HepG2 (cell line): Measurements from ENCODE around the gene PTPRCAP. TPM values are rescaled to one million over a fixed set of nuclear protein-coding genes. Genes with fewer than 3 reads are reported as not detected.
A peak's percentile ranks its signal among the peaks of the same experiment; 100 is the strongest.

Source experiments
- ATAC-seq: fragments of 200-7000 bp; cut with Tn5 transposase; 3 replicates; pipeline ENCODE4 v1.9.1; 2020; ENCODE audit warnings: mild to moderate bottlenecking, moderate library complexity
- BruUV-seq: library from RNA; stranded (reverse); fragments of 400-500 nt; replicated peaks from 2 replicates; lab custom pipeline; 2021; lab: Mats Ljungman, UMichigan
- CTCF ChIA-PET: fragments of 300-600 bp; formaldehyde crosslinking; extraction: SDS; loops from one replicate; lab custom pipeline; 2021; ENCODE audit warnings: low total read pairs, inconsistent platforms, low intra/inter-chr PET ratio; lab: Yijun Ruan, JAX
- POLR2A ChIA-PET: fragments of 350-600 bp; sonication (Branson Sonifier 250); formaldehyde crosslinking; loops from one replicate; lab custom pipeline; 2020; ENCODE audit warnings: antibody characterized with exemption, inconsistent platforms; lab: Yijun Ruan, JAX
- DNase-seq: peaks from one replicate; pipeline ENCODE4 v3.0.0-alpha.2; 2015; ENCODE audit warnings: low spot score
- FAIRE-seq: peaks from 3 replicates; lab custom pipeline; 2011; peaks lifted over from hg19 to GRCh38; lab: Jason Lieb, UNC
- H2AFZ ChIP-seq: one replicate; pipeline ENCODE4 v1.6.1; 2011; ENCODE audit warnings: low read length, inconsistent platforms
- H3K27ac ChIP-seq: fragments of 300-600 bp; 3 replicates; pipeline ENCODE4 v1.8.0; 2011; ENCODE audit warnings: mixed run types, mild to moderate bottlenecking, mixed read lengths, low read length, inconsistent platforms; ENCODE audit not compliant: insufficient read depth; ENCODE audit errors: extremely low read length
- H3K27me3 ChIP-seq, 2 experiments: fragments of 200-600 bp in 1 of 2; 2 replicates in 1 of 2; 3 replicates in 1 of 2; pipeline versions ENCODE4 v1.6.0 to v1.8.0; 2011; ENCODE audit warnings: low read length in 2 of 2, mild to moderate bottlenecking in 2 of 2, moderate library complexity in 2 of 2, inconsistent platforms in 1 of 2; ENCODE audit not compliant: insufficient read depth in 2 of 2, control insufficient read depth in 1 of 2
- H3K36me3 ChIP-seq, 2 experiments: fragments of 200-600 bp in 1 of 2; replicated peaks in 1 of 2; 2 replicates in 1 of 2; 3 replicates in 1 of 2; pipeline versions ENCODE4 v1.5.1 to v1.8.0; 2011; ENCODE audit warnings: low read length in 2 of 2, inconsistent platforms in 1 of 2; ENCODE audit not compliant: insufficient read depth in 2 of 2, control insufficient read depth in 1 of 2
- H3K4me1 ChIP-seq: 2 replicates; pipeline ENCODE4 v1.5.1; 2012; ENCODE audit warnings: low read length, inconsistent platforms; ENCODE audit not compliant: insufficient read depth
- H3K4me2 ChIP-seq: 2 replicates; pipeline ENCODE4 v1.6.0; 2011; ENCODE audit warnings: low read depth, low read length, inconsistent platforms
- H3K4me3 ChIP-seq, 3 experiments: fragments of 200-600 bp in 1 of 3; sonication (generic), shearing (Covaris generic) in 1 of 3; replicated peaks in 1 of 3; 2 replicates each; pipeline ENCODE4 v1.5.1; 2011 to 2016; ENCODE audit warnings: low read length in 3 of 3, inconsistent platforms in 2 of 3, low read depth in 2 of 3, mild to moderate bottlenecking in 2 of 3, control low read depth in 1 of 3, mixed read lengths in 1 of 3; ENCODE audit not compliant: insufficient read depth in 1 of 3
- H3K79me2 ChIP-seq: one replicate; pipeline ENCODE4 v1.6.1; 2011; ENCODE audit warnings: low read length, inconsistent platforms; ENCODE audit not compliant: insufficient read depth
- H3K9ac ChIP-seq: 2 replicates; pipeline ENCODE4 v1.6.0; 2011; ENCODE audit warnings: mild to moderate bottlenecking, low read depth, low read length, inconsistent platforms; ENCODE audit not compliant: insufficient read depth
- H3K9me3 ChIP-seq: 2 replicates; pipeline ENCODE4 v1.5.1; 2012; ENCODE audit warnings: mild to moderate bottlenecking, low read length
- H4K20me1 ChIP-seq: 2 replicates; pipeline ENCODE4 v1.6.0; 2011; ENCODE audit warnings: inconsistent platforms, mild to moderate bottlenecking, low read length, moderate library complexity; ENCODE audit not compliant: insufficient read depth
- ATF7 ChIP-seq, 2 experiments: fragments of 450-650 bp in 1 of 2; sonication (generic) in 1 of 2; formaldehyde crosslinking in 1 of 2; IDR thresholded peaks; 2 replicates each; pipeline versions ENCODE4 v1.4.0 to v1.6.1; 2016 to 2020; ENCODE audit warnings: antibody characterized with exemption in 1 of 2, mild to moderate bottlenecking in 1 of 2, missing genetic modification reagents in 1 of 2
- CTCF ChIP-seq: sonication (generic); formaldehyde crosslinking; IDR thresholded peaks from 2 replicates; pipeline ENCODE4 v1.5.0; 2020; ENCODE audit warnings: mild to moderate bottlenecking, missing genetic modification reagents, moderate library complexity
- GABPB1 ChIP-seq: IDR thresholded peaks from 2 replicates; pipeline ENCODE4 v1.6.1; 2016; ENCODE audit warnings: mild to moderate bottlenecking, missing genetic modification reagents, moderate library complexity, missing compliant biosample characterization
- MXI1 ChIP-seq: IDR thresholded peaks from 3 replicates; pipeline ENCODE4 v1.6.1; 2012; ENCODE audit warnings: low read depth, low read length, inconsistent platforms, borderline replicate concordance
- SALL1 ChIP-seq: sonication (generic); formaldehyde crosslinking; IDR thresholded peaks from 2 replicates; pipeline ENCODE4 v1.8.0; 2022; ENCODE audit warnings: mild to moderate bottlenecking, missing genetic modification reagents
- ZNF768 ChIP-seq: sonication (generic); formaldehyde crosslinking; IDR thresholded peaks from 2 replicates; pipeline ENCODE4 v1.4.0; 2020; ENCODE audit warnings: missing genetic modification reagents
- WGBS: methylation state at CpG from one replicate; pipeline ENCODE4 v1.1.6; 2017; ENCODE audit warnings: low lambda C conversion rate; 5-methylcytosine and 5-hydroxymethylcytosine counted together
- in situ Hi-C: cut with HindIII; loops from 2 replicates; pipeline ENCODE4 v1.10.0; 2017; ENCODE audit warnings: low pct_unique_long_range_greater_than_20kb; ENCODE audit not compliant: extremely low pct_ligation_motif_present
- intact Hi-C: fragments of 100-400 bp; cut with micrococcal nuclease; formaldehyde crosslinking; loops from one replicate; pipeline ENCODE4 v1.10.0; 2022; ENCODE audit not compliant: unreplicated experiment
- polyA plus RNA-seq, 8 experiments: library from polyadenylated mRNA; depleted of rRNA in 3 of 8; stranded (reverse) in 7 of 8; unstranded in 1 of 8; fragments of >200 nt; fragmentation: Illumina TruSeq in 4 of 8; extraction: Trizol in 4 of 8; gene quantifications; 2 replicates each; pipeline versions ENCODE4 v1.2.1 to v1.2.3, GENCODE V29; 2011 to 2016; ENCODE audit warnings: low read depth in 4 of 8, missing spikeins in 1 of 8, mixed read lengths in 1 of 8; ENCODE audit not compliant: insufficient read depth in 1 of 8
- total RNA-seq, 5 experiments: library from RNA; depleted of rRNA; stranded (reverse); fragments of >200 nt; fragmentation: Illumina TruSeq; extraction: Trizol; gene quantifications; 2 replicates each; pipeline ENCODE4 v1.2.3, GENCODE V29; 2016; ENCODE audit warnings: low read depth in 1 of 5

The PTPRCAP gene
- total and polyA plus RNA-seq, 2 of the 13 experiments (the other 11 are each of a cell fraction or from before 2014, with no cell fraction given), result 0.60 to 0.70 TPM

GRCh38 chr11:67452141-67452952, 14.9 kb upstream of the PTPRCAP start, which contains the start of gene GPR152:
Gene GPR152 (minus strand): TSS chr11:67452729. CDS start chr11:67452724, 5 bp downstream.
- H3K4me1 ChIP-seq, result peaks cover 12% of the 10 kb centered on the region
- H3K79me2 ChIP-seq, result no peaks in the 10 kb centered on the region
- 0 out of 2 replicates have a peak, but pooled peaks have one; percentile 2 for TF ChIP-seq ATF7 (IDR thresholded peaks at IDR 0.05)
- TF ChIP-seq ATF7 (CRISPR knock-in tag; IDR thresholded peaks at IDR 0.05), result no peak
- 0 out of 2 replicates have a peak, but pooled peaks have one; percentile 18 for TF ChIP-seq CTCF (CRISPR knock-in tag)
- TF ChIP-seq GABPB1 (CRISPR knock-in tag), result 0 out of 2 replicates have a peak, but pooled peaks have one; percentile 18
- peak; percentile 57 for TF ChIP-seq ZNF768 (CRISPR knock-in tag)
- no peak for TF ChIP-seq SALL1 (CRISPR knock-in tag)
- TF ChIP-seq MXI1, result no peak
- ChIA-PET POLR2A (interaction anchor here (1.5 kb wide), 1 partner anchor 9 kb away, joined by 5 read pairs; the partner anchor contains the start of gene CORO1B), CTCF (no interaction called here)
- H3K27ac ChIP-seq, result no peak within 1 kb of the TSS
- H3K9me3 ChIP-seq, result no peaks in the 10 kb centered on the region
- in situ Hi-C loops (no loop called here), intact Hi-C loops (no loop called here)
- no peak within 1 kb of the TSS for H3K9ac ChIP-seq
- H4K20me1 ChIP-seq, result no peaks in the 10 kb centered on the region
- FAIRE-seq (no peak), ATAC-seq (peak; percentile 15), DNase-seq (no peak)
- peak within 1 kb of the TSS in 1 of 3 experiments; percentile 15; a peak in 1 of 6 replicates for H3K4me3 ChIP-seq
- H3K27me3 ChIP-seq, result peaks cover 16 to 74% of the 10 kb centered on the region in 2 experiments; a peak in 4 of 5 replicates
- no peak within 1 kb of the TSS for H2AFZ ChIP-seq
- H3K36me3 ChIP-seq, result no peaks in the 10 kb centered on the region
- 49% methylated on average over 12 of the region's 33 CpGs for WGBS
- no peak within 1 kb of the TSS for H3K4me2 ChIP-seq
- no TSS peak for BruUV-seq
